HG02678 (cell line): ENCODE data around the gene LAMP1.
"Not testable (repeated sequence)": the region's sequence is repeated elsewhere in the genome, so short reads cannot be mapped to it uniquely, and the experiment has no call there.

Source experiments
- ATAC-seq: cut with Tn5 transposase; IDR thresholded peaks from one replicate; pipeline ENCODE4 v1.9.1; 2021; ENCODE audit warnings: mild to moderate bottlenecking, moderate library complexity; ENCODE audit not compliant: unreplicated experiment

Gene LAMP1

GRCh38 chr13:113296823-113297369, at the start of gene LAMP1:
Gene LAMP1, plus strand, starts transcription at chr13:113297239. Its CDS starts 196 bp downstream, at chr13:113297435.
- ATAC-seq = peak; percentile 87

GRCh38 chr13:113252516-113253095, 44.4 kb upstream of the LAMP1 start:
- ATAC-seq = no peak

DNA sequence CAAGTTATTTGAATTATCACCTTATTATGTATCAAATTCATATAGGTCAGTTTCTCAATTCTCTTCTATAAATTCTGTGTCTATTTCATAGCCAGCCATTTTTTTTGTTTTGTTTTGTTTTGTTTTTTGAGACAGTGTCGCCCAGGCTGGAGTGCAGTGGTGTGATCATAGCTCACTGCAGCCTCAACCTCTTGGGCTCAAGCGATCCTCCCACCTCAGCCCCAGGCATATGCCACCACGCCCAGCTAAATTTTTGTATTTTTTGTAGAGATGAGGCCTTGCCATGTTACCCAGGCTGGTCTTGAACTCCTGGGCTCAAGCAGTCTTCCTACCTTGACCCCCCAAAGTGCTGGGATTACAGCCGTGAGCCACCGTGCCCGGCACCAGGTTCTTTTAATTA, 39.1 kb upstream of the LAMP1 start:
- not testable (repeated sequence) for ATAC-seq

GRCh38 chr13:113258321-113259054, 38.6 kb upstream of the LAMP1 start:
- ATAC-seq = no peak

- ATAC-seq = no peak
Measured at GRCh38 chr13:113260996-113261395, 36.0 kb upstream of the LAMP1 start.

GRCh38 chr13:113263016-113263415, 34.0 kb upstream of the LAMP1 start:
- ATAC-seq = not testable (repeated sequence)

GRCh38 chr13:113267642-113268405, 29.2 kb upstream of the LAMP1 start:
- ATAC-seq = no peak

DNA sequence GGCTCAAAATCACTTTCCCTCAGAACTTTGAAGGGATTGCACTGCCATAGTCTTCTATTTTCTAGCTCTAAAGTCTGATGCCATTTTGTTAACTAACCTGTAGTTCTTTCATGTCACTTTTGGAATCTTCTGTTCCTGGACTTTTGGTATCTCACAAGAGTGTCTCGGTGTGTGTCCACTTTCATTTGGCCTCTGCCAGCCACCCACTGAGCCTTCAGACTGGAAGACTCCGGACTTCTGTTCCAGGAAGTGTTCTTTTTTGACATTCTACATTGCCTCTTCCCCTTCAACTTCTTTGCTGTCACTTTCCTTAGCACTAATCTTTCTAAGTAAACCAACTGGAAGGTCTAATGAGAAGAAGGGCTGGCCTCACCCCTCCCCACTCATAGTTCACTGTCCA, 25.0 kb upstream of the LAMP1 start:
- no peak for ATAC-seq

DNA sequence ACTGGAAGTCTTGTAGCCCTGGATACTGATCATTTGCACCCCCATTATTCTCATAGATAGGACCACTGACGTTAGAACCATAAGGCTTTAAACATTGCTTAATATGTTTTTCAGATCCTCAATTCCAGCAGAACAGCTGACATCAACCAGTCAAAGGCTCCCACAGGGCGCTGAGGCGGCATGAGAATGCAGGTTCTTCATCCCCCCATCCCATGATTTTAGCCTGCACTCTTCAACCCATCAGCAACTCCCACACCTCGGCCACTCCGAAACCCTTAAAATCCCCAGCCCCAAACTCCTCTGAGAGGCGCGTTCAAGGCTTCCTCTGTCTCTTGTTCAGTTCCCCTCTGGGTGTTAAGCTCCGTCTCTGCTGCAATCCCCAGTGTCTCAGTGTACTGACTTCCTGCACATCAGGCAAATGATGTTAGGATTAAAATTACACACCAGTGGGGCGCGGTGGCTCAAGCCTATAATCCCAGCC, 24.3 kb upstream of the LAMP1 start:
- ATAC-seq = no peak

DNA sequence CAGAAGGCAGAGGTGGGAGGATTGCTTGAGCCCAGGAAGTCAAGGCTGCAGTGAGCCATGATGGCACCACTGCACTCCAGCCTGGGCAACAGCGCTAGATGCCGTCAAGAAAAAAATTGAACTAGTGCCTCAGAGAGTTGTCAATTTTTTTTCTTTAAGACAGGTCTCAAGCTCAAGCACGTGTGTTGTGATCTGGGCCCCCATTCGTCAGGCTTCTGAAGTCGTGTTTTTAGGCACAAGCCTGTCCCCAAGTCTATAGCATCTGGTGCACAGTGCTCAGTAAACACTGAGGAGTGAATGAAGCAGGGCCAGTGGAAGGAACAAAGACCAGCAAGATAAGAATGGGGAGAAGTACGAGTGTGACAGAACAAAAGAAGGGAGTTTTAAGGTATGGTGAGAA, 23.7 kb upstream of the LAMP1 start:
- ATAC-seq = no peak

DNA sequence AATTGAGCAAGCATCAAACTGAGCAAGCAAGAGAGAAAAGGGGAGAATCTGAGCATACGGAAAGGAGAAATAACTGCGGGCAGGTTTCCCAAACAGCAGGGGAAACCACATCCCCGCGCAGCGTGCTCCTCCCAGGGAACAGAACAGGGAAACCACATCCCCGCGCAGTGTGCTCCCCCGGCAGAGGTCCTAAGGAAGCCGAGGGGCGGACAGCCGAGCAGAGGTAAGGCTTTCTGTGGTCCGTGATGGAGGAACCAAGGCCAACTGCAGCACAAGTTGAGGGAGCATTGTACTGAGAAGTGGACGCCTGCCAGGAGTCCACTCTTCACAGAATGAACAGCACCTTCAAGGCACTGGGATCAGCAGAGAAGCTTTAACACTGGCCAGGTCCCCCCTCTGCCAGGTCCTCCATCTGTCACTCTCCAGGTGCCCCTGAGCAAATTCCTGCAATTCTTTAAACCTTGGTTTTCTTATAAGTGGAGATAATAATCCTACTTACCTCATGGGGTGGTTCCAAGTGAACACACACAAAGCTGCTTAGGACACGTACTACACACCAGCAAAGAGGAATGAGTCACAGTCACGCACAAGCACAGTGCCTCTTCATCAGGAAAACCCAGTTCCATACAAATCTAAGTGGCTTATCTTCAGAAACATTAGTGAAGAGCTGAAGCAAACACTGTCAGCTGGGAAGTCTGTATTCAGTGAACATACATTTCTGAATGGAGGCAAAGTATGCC, 23.0 kb upstream of the LAMP1 start:
- no peak for ATAC-seq

DNA sequence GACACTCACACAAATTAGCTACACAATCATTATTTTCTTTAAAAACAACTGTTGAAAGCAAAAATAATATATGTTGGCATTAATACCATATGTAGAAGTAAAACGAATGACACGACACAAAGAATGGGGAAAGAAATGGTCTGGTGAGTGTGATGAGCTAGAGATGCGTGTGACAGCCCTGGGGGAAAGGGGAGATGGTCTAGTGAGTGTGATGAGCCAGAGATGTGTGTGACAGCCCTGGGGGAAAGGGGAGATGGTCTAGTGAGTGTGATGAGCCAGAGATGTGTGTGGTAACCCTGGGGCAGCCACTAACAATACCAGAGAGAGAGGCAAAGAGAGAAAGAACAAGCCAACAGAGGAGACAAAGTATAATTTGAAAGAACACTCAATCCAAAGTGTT, 22.3 kb upstream of the LAMP1 start:
- ATAC-seq = no peak

DNA sequence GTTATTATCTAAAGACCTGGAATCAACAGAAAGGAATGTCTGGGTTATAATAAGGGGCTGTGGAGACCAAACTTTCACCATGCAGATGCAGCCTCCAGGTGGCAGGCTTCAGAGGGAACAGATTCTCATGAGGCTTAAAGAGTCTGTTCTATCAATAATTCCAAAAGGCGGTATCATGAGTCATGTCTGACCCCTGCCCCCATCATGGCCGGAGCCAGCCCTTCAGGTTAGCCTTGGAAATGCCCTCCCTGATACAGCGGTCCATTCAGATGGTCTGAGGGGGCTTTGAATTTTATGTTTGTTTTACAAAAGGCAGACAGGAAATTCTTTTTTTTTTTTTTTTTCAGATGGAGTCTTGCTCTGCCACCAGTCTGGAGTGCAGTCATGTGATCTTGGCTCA, 21.7 kb upstream of the LAMP1 start:
- ATAC-seq = no peak

GRCh38 chr13:113280126-113280525, 16.9 kb upstream of the LAMP1 start:
- ATAC-seq = no peak

DNA sequence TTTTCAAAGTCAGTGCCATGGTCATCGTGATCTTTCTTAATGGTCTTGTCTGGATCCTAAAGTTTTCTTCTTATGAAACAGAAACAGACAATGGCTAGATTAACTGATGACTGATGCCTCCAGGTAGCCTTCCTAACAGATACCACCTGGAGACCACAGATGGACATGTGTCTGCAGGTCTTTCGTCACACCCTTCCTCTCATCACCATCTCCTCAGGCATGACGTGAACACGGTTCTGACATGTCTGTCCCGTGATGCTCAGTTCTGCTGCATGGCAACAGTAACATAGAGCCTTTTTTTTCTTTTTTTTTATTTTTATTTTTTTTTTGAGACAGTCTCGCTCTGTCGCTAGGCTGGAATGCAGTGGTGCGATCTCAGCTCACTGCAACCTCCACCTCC, 13.1 kb upstream of the LAMP1 start:
- ATAC-seq = no peak

DNA sequence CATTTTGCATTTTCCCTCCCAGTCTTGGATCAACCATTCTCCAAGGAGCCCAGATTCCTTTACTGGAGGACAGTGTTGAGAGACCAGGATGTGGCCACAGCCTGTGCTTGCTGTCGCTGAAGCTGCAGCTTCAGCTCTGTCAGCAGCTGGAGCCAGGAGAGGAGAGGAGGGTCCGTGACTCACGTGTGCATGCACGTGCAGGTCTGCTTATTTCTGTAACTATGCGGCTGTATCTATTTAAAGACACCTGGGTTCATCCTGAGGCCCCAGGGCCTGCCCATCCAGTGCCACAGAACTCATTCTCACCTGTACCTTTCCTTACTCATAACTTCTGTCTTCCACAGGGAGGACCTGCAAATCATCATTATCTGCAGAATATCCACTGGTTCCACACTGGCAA, 8.2 kb upstream of the LAMP1 start:
- ATAC-seq = no peak

GRCh38 chr13:113291129-113291528, 5.9 kb upstream of the LAMP1 start:
- no peak for ATAC-seq

- no peak for ATAC-seq
Measured at GRCh38 chr13:113292021-113292862, 4.8 kb upstream of the LAMP1 start.

DNA sequence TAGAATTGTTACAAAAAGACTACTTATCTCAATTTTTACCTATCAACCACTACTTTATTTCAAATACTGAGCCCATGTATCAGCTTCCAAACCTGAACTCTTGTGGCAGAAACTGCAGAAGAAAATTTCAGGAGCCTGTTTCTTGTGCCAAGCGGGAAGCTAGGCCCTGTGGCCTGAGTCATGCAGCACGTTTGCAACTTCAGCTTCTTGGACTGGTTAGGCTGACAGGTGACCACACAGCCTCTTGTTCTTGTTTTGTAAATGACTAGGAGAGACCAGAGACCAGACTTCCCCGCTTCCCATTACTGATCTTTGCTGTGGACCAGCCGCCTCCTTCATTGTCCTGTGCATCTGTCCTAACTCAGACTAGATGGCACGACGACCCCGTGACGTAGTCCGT, 3.4 kb upstream of the LAMP1 start:
- no peak for ATAC-seq

GRCh38 chr13:113295776-113296175, 1.3 kb upstream of the LAMP1 start:
- no peak for ATAC-seq
